B cell (primary cell): ENCODE measurements around the gene CCSAP.

Source experiments
- CTCF ChIP-seq: fragments of 200-600 bp; IDR thresholded peaks from one replicate; pipeline ENCODE4 v1.8.0; 2022; ENCODE audit warnings: antibody characterized with exemption, mild to moderate bottlenecking
- EZH2 ChIP-seq: IDR thresholded peaks from 2 replicates; pipeline ENCODE4 v1.6.1; 2012; ENCODE audit warnings: borderline replicate concordance, low read depth, mild to moderate bottlenecking, moderate library complexity, low read length; ENCODE audit not compliant: insufficient read depth, poor library complexity, severe bottlenecking

GRCh38 chr1:229303855-229304254, 39.0 kb downstream of the CCSAP start:
- TF ChIP-seq CTCF (no peak), EZH2 (no peak)
